Measurements from ENCODE around the gene METTL2A.
"Not testable (repeated sequence)": the region's sequence is repeated elsewhere in the genome, so short reads cannot be mapped to it uniquely, and the experiment has no call there.

METTL2A gene

DNA sequence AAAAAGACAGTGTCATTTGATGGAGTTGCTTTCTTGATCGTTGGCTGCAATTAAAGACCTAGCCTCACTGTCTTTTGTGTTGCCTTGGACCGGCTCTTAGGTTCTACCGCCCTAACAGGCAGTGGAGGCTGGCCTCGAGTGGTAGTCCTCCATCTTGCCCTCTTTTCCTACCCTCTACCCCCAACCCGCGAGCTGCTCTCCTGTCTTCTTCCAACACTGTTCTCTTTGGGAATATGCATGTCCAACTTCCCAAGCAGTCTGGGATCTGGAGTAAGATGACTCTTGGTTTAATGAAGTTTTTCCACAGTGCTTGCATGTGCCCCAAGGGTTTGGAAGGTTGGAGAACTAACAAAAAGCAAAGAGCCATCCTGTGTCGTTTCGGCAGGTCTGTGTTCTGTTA, 53.4 kb downstream of the METTL2A start:
- not testable (repeated sequence) for H3K27ac ChIP-seq (ENCODE audit: low read length); H3K4me1 ChIP-seq (ENCODE audit: insufficient read depth, low read length); H3K9me3 ChIP-seq (ENCODE audit: insufficient read depth, low read depth, low read length); H3K27me3 ChIP-seq (ENCODE audit: insufficient read depth, low read length)
- Histone ChIP-seq H3K36me3 (ENCODE audit: insufficient read depth, low read depth, low read length) (peaks cover 13% of the 10 kb centered on the region; the same call in 1 of the 2 replicates), H3K4me3 (ENCODE audit: low read length) (peak overlapping the region; percentile 71), H3K9ac (ENCODE audit: low read depth, low read length) (peak overlapping the region; percentile 73; the same call in 1 of the 2 replicates)

DNA sequence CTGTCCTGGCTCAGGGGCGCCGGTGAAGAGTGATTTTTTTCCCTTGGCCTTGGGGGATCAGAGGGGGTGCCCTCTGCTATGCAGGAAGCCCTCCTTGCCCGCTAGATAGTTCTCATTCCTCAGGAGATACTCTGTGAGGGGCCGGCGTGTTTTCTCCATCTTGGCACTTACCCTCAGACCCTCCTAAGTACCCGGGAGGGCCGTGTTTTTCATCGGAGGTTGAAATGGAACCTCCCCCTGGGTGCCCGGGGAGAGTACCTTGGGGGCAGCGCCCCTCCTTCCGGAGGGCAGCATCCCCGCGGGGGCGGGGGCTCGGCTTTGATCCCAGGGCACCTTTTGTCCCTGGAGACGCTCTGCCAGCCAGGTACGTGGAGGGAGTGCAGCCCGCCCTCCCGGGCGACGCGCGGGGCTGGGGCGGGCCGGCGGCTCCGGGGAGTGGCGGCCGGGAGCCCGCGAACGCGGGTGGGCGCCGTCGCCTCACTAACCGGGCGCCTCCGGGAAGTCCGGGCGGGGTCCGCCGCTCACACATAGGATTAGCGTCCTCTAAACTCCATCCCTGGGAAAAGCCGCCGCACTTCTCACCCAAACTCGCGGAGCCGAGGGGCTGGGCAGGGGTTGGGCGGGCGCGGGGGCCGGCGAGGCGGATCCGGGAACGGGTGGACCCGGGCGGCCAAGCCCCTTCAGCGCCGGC, 54.2 kb downstream of the METTL2A start:
- H3K27ac ChIP-seq (ENCODE audit: low read length); H3K9me3 ChIP-seq (ENCODE audit: insufficient read depth, low read depth, low read length); H3K4me1 ChIP-seq (ENCODE audit: insufficient read depth, low read length); H3K27me3 ChIP-seq (ENCODE audit: insufficient read depth, low read length): not testable (repeated sequence)
- Histone ChIP-seq H3K4me3 (ENCODE audit: low read length) (peak overlapping the region; percentile 71), H3K36me3 (ENCODE audit: insufficient read depth, low read depth, low read length) (peaks cover 19% of the 10 kb centered on the region; the same call in 1 of the 2 replicates), H3K9ac (ENCODE audit: low read depth, low read length) (peak overlapping the region; percentile 73; the same call in 1 of the 2 replicates)

DNA sequence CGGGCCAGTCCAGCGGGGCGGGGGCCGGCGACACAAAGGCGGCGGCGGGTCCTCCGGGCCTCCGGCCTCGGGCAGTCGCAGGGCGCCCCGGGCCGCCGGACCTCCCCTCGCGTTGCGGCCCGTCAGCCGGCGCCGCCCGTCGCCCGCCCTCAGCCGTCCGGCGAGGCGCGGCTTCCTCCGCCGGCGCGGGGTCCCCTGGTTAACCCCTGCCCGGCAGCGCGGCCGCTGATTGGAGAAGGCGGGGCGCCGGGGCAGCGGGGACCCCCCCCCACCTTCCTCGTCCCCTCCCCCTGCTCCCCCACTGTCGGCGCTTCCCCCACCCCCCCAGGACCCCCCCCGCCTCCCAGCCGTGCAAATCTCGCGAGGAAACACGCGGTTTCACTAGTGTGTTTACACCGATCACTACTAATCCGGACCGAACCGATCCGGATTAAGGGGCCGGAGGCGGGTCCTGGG, 54.8 kb downstream of the METTL2A start, which contains the start of gene TLK2:
TLK2 (plus strand) TSS at position 402 of the 456 bp plus-strand sequence. CDS start 2,301 bp downstream, outside the sequence.
- no peak within 1 kb of the TSS for H3K27ac ChIP-seq (ENCODE audit: low read length)

DNA sequence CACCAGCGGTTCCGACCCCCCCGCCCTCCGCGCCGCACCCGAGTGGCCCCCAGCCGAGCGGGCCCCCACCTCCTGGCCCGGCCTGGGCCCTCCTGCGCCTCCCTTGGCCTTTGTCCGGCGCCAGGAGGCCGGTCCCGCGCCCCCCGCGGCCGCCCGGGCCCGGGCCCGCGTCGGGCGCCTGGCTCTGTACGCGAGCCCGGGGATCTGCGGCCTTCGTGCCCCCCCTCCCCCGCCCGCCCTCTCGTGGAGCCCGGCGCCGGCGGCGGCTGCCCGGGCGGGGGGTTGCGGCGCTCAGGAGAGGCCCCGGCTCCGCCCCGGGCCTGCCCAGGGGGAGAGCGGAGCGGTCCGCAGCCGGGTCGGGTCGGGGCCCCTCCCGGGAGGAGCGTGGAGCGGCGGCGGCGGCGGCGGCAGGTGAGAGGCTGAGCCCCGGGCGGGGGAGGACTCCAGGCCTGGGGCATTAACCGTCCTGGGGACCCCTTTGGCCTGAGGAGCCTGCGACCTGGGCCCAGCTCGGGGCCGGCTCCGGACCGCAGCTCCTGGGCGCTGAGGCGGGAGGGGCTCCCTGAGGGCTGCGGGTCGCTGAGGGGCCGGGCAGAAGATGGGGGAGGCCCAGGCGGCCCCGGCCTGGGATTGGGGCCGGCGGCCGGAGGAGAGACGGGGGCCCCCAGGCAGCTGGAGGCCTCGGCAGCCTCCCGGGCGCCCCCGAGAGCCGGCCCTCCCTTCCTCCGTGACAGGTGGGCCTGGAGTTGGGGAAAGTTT, 55.4 kb downstream of the METTL2A start:
- not testable (repeated sequence) for H3K4me1 ChIP-seq (ENCODE audit: insufficient read depth, low read length); H3K27me3 ChIP-seq (ENCODE audit: insufficient read depth, low read length); H3K9me3 ChIP-seq (ENCODE audit: insufficient read depth, low read depth, low read length); H3K27ac ChIP-seq (ENCODE audit: low read length)
- H3K36me3 ChIP-seq (ENCODE audit: insufficient read depth, low read depth, low read length), result peaks cover 22% of the 10 kb centered on the region; the same call in 1 of the 2 replicates
- peak overlapping the region; percentile 83; the same call in 1 of the 2 replicates for H3K4me3 ChIP-seq (ENCODE audit: low read length)
- peak overlapping the region; percentile 85; the same call in 1 of the 2 replicates for H3K9ac ChIP-seq (ENCODE audit: low read depth, low read length)

More for the DNA sequence above, 54.8 kb downstream of the METTL2A start, which contains the start of gene TLK2:
- peak within 1 kb of the TSS; percentile 83 for H3K4me3 ChIP-seq (ENCODE audit: low read length)
- H3K36me3 ChIP-seq (ENCODE audit: insufficient read depth, low read depth, low read length), result peaks cover 22% of the 10 kb centered on the region; the same call in 1 of the 2 replicates
- H3K27me3 ChIP-seq (ENCODE audit: insufficient read depth, low read length), result no peaks in the 10 kb centered on the region
- H3K4me1 ChIP-seq (ENCODE audit: insufficient read depth, low read length), result peaks cover 1% of the 10 kb centered on the region; the same call in 1 of the 2 replicates
- no peaks in the 10 kb centered on the region for H3K9me3 ChIP-seq (ENCODE audit: insufficient read depth, low read depth, low read length)
- peak within 1 kb of the TSS; percentile 85 for H3K9ac ChIP-seq (ENCODE audit: low read depth, low read length)

DNA sequence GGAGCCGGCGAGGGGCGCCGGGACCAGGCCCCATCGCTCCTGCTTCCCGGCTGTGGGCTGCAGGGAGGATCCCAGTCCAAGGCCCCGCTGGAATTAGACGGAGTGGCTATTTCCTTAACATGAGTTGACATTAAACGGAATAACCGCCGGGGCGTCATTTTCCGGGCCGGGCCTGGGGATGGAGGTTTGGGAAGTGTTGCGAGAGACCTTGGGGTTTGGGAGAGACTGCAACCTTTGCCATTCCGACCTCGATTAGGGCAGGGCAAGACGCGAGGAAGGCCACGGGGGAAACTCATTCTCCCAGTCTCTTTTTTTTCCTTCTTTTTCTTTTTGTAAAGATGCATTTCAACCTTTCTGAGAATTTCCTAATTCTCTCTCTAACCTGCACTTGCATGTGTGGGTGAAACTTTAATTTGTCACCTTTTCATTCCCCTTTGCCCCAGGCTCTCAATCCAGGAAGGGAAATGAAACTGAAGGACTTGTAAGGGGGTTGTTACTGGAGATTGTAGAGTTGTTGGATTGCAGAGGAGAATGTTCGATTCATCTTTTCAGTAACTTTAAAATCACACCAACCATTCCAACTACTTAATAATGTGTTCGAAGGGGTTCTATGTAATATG, 56.1 kb downstream of the METTL2A start:
- H3K4me1 ChIP-seq (ENCODE audit: insufficient read depth, low read length); H3K9me3 ChIP-seq (ENCODE audit: insufficient read depth, low read depth, low read length); H3K27me3 ChIP-seq (ENCODE audit: insufficient read depth, low read length); H3K27ac ChIP-seq (ENCODE audit: low read length): not testable (repeated sequence)
- Histone ChIP-seq H3K9ac (ENCODE audit: low read depth, low read length) (peak overlapping the region; percentile 85), H3K36me3 (ENCODE audit: insufficient read depth, low read depth, low read length) (peaks cover 22% of the 10 kb centered on the region; the same call in 1 of the 2 replicates), H3K4me3 (ENCODE audit: low read length) (peak overlapping the region; percentile 83)

DNA sequence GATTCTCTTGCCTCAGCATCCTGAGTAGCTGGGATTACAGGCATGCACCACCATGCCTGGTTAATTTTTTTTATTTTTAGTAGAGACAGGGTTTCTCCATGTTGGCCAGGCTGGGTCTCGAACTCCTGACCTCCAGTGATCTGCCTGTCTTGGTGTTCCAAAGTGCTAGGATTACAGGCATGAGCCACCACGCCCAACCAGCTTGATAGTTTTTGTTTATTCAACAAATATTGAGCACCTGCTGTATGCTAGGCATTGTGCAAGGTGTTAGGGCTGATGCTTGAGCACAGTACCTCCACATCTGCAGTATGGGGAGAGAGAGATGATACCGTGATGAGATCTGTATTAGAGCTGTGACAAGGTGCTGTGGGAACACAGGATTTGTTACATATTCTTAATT, 58.9 kb downstream of the METTL2A start:
- H3K9ac ChIP-seq (ENCODE audit: low read depth, low read length); H3K27me3 ChIP-seq (ENCODE audit: insufficient read depth, low read length); H3K4me3 ChIP-seq (ENCODE audit: low read length); H3K27ac ChIP-seq (ENCODE audit: low read length); H3K9me3 ChIP-seq (ENCODE audit: insufficient read depth, low read depth, low read length); H3K4me1 ChIP-seq (ENCODE audit: insufficient read depth, low read length): not testable (repeated sequence)
- H3K36me3 ChIP-seq (ENCODE audit: insufficient read depth, low read depth, low read length), result peaks cover 24% of the 10 kb centered on the region; the same call in 1 of the 2 replicates

DNA sequence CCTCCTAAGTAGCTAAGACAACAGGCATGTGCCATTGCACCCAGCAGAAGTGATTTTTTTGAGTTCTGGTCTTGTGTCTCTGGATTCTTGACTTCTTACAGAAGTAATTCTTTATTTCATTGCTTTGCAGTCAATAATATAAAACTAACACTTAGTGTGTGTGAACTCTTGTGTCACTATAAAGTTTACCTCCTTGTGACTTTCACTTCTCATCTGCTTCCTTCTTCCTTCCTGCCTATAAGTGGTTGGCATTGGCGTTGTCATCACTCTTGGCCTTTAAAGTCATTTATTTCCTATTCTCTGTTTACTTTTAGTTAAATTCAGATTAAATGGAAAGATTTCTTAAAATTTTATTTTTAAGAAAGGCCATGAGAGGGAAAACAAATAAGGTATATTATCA, 67.3 kb downstream of the METTL2A start:
- not testable (repeated sequence) for H3K9me3 ChIP-seq (ENCODE audit: insufficient read depth, low read depth, low read length); H3K27ac ChIP-seq (ENCODE audit: low read length); H3K4me1 ChIP-seq (ENCODE audit: insufficient read depth, low read length); H3K4me3 ChIP-seq (ENCODE audit: low read length); H3K9ac ChIP-seq (ENCODE audit: low read depth, low read length); H3K27me3 ChIP-seq (ENCODE audit: insufficient read depth, low read length); H3K36me3 ChIP-seq (ENCODE audit: insufficient read depth, low read depth, low read length)

DNA sequence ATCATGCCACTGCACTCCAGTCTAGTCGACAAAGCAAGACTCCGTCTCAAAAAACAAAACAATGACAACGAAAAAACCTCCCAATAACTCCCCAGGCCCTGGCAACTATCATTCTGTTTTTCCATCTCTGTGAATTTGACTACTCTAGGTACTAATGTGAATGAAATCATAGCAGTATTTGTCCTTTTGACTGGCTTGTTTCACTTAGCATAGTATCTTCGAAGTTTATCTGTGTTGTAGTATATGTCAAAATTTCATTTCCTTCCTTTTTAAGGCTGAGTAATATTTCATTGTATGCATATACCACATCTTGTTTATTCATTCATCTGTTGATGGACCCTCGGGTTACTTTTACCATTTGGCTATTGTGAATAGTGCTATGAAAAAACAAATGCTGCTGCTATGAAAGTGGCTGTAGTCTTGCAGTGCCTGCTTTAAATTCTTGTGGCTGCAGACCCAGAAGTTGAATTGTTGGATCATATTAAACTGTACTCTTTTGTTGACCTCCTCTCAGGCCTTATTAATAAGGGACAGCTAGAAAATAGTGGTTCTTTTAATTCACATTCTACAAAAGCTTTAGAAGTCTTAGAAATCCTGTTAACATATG, 69.5 kb downstream of the METTL2A start:
- H3K27ac ChIP-seq (ENCODE audit: low read length); H3K9ac ChIP-seq (ENCODE audit: low read depth, low read length); H3K9me3 ChIP-seq (ENCODE audit: insufficient read depth, low read depth, low read length); H3K4me3 ChIP-seq (ENCODE audit: low read length); H3K36me3 ChIP-seq (ENCODE audit: insufficient read depth, low read depth, low read length); H3K4me1 ChIP-seq (ENCODE audit: insufficient read depth, low read length); H3K27me3 ChIP-seq (ENCODE audit: insufficient read depth, low read length): not testable (repeated sequence)

DNA sequence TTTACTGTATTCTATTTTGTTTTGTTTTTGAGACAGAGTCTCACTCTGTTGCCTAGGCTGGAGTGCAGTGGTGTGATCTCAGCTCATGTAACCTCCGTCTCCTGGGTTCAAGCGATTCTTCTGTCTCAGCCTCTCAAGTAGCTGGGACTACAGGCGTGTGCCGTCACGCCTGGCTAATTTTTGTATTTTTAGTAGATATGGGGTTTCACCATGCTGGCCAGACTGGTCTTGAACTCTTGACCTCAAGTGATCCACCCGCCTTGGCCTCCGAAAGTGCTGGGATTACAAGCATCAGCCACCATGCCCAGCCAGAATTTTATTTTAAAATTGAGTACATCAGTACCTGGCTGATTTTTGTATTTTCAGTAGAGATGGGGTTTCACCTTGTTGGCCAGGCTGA, 70.4 kb downstream of the METTL2A start:
- not testable (repeated sequence) for H3K36me3 ChIP-seq (ENCODE audit: insufficient read depth, low read depth, low read length); H3K9me3 ChIP-seq (ENCODE audit: insufficient read depth, low read depth, low read length); H3K4me3 ChIP-seq (ENCODE audit: low read length); H3K27me3 ChIP-seq (ENCODE audit: insufficient read depth, low read length); H3K4me1 ChIP-seq (ENCODE audit: insufficient read depth, low read length); H3K9ac ChIP-seq (ENCODE audit: low read depth, low read length); H3K27ac ChIP-seq (ENCODE audit: low read length)

DNA sequence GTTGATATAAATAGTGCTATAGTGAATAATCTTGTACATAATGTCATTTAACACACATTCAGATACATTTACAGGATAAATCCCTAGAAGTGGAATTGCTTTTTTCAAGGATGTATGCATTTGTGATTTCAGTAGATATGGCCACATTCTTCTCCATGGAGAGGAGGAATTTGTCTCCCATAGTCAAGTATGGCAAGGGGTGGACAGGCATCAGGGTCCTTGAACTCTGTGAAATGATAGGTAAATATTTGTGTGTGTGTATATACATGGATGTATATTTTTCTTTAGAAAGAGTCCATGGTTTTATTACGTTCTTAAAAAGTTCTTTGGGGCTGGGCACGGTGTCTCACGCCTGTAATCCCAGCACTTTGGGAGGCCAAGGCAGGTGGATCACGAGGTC, 72.6 kb downstream of the METTL2A start:
- H3K9ac ChIP-seq (ENCODE audit: low read depth, low read length); H3K27ac ChIP-seq (ENCODE audit: low read length); H3K27me3 ChIP-seq (ENCODE audit: insufficient read depth, low read length); H3K9me3 ChIP-seq (ENCODE audit: insufficient read depth, low read depth, low read length); H3K4me1 ChIP-seq (ENCODE audit: insufficient read depth, low read length); H3K4me3 ChIP-seq (ENCODE audit: low read length); H3K36me3 ChIP-seq (ENCODE audit: insufficient read depth, low read depth, low read length): not testable (repeated sequence)

DNA sequence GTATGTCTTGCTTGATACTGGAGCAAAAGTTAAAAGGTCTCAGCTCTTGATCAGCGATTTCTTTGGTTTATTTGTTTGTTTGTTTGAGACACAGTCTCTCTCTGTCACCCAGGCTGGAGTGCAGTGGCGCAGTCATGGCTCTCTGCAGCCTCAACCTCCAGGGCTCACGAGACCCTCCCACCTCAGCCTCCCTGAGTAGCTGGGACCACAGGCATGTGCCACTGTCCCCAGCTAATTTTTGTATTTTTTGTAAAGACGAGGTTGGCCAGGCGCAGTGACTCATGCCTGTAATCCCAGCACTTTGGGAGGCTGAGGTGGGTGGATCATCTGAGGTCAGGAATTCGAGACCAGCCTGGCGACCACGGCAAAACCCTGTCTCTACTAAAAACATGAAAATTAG, 75.1 kb downstream of the METTL2A start:
- not testable (repeated sequence) for H3K9me3 ChIP-seq (ENCODE audit: insufficient read depth, low read depth, low read length); H3K27me3 ChIP-seq (ENCODE audit: insufficient read depth, low read length)

More for the DNA sequence above, 75.1 kb downstream of the METTL2A start:
- H3K27ac ChIP-seq (ENCODE audit: low read length); H3K36me3 ChIP-seq (ENCODE audit: insufficient read depth, low read depth, low read length); H3K4me1 ChIP-seq (ENCODE audit: insufficient read depth, low read length); H3K4me3 ChIP-seq (ENCODE audit: low read length); H3K9ac ChIP-seq (ENCODE audit: low read depth, low read length): not testable (repeated sequence)
